Central memory CD8-positive, alpha-beta T cell (primary cell): ENCODE measurements around the gene OR2A5.

ENCODE experiments used
- ATAC-seq: fragments of 150-1000 bp; cut with Tn5 transposase; replicated peaks from 2 replicates; pipeline ENCODE4 v1.10.0; 2022; ENCODE audit warnings: mild to moderate bottlenecking, moderate FRiP score, moderate number of reproducible peaks; ENCODE audit not compliant: poor library complexity, severe bottlenecking; ENCODE audit errors: extremely low read depth
- DNase-seq, 2 donors: peaks; one replicate each; pipeline ENCODE4 v3.0.0; 2021; ENCODE audit warnings: low spot score in 2 of 2
- H3K27ac Mint-ChIP-seq: one replicate; pipeline ENCODE4 v1.8.0; 2022; ENCODE audit warnings: low read depth, mild to moderate bottlenecking, moderate library complexity, mixed read lengths
- H3K27me3 Mint-ChIP-seq: one replicate; pipeline ENCODE4 v1.8.0; 2022; ENCODE audit warnings: mixed read lengths
- H3K36me3 Mint-ChIP-seq: one replicate; pipeline ENCODE4 v1.8.0; 2022; ENCODE audit warnings: mild to moderate bottlenecking, moderate library complexity, mixed read lengths; ENCODE audit not compliant: insufficient read depth
- H3K4me1 Mint-ChIP-seq: one replicate; pipeline ENCODE4 v1.8.0; 2022; ENCODE audit warnings: mixed read lengths
- H3K4me3 Mint-ChIP-seq: one replicate; pipeline ENCODE4 v1.8.0; 2022; ENCODE audit warnings: mild to moderate bottlenecking, moderate library complexity, mixed read lengths
- H3K9me3 Mint-ChIP-seq: one replicate; pipeline ENCODE4 v1.8.0; 2022; ENCODE audit warnings: mixed read lengths

OR2A5 gene

DNA sequence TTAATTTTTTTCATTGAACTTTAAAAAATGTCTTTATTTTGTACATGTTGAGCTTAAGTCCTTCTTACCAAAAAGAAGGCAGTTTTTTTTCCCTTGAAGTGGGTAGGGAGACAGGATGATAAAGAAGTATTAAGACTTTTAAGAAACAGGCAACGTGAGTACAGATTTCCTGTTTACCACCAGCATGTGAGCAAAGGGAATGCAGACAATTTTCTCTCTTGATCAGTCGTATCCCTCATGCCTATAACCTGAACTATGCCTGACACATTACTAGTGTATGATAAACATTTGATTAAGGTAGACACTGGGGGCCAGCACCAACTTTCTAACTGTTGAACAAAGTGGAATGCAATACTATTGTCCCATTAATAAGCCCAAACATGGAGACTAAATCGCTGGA, 51.9 kb downstream of the OR2A5 start:
- ATAC-seq (no peak), DNase-seq (no peak)
- Mint-ChIP-seq H3K4me3 (no peak overlapping the region), H3K36me3 (no peaks in the 10 kb centered on the region), H3K27ac (no peak overlapping the region), H3K4me1 (no peaks in the 10 kb centered on the region), H3K9me3 (no peaks in the 10 kb centered on the region), H3K27me3 (peaks cover 60% of the 10 kb centered on the region)

GRCh38 chr7:144102041-144102440, 53.3 kb downstream of the OR2A5 start:
- peaks cover 51% of the 10 kb centered on the region for H3K27me3 Mint-ChIP-seq
- H3K4me3 Mint-ChIP-seq, result no peak overlapping the region
- H3K36me3 Mint-ChIP-seq, result no peaks in the 10 kb centered on the region
- ATAC-seq (no peak), DNase-seq (no peak)
- H3K27ac Mint-ChIP-seq, result no peak overlapping the region
- H3K4me1 Mint-ChIP-seq, result no peaks in the 10 kb centered on the region
- no peaks in the 10 kb centered on the region for H3K9me3 Mint-ChIP-seq

DNA sequence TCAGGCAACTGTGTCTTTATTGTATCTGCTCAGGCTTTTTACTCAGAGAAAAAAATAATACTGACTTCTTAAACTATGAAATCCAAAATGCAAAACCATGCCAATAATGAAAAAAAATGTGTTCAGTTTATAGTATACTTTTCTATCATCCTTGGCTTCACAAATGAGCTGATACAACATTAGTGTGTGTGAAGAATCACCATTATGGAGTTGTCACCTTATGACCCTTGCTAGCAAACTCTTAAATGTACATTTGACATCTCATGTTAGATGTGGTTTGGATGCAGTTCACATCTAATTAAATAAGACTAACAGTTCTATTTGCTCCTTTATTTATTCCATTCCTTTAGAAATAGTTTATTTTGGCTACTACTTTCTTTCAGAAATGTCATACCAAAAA, 56.5 kb downstream of the OR2A5 start:
- ATAC-seq (no peak), DNase-seq (no peak)
- H3K27me3 Mint-ChIP-seq, result peaks cover 50% of the 10 kb centered on the region
- H3K4me3 Mint-ChIP-seq, result no peak overlapping the region
- H3K36me3 Mint-ChIP-seq, result no peaks in the 10 kb centered on the region
- no peak overlapping the region for H3K27ac Mint-ChIP-seq
- no peaks in the 10 kb centered on the region for H3K4me1 Mint-ChIP-seq
- no peaks in the 10 kb centered on the region for H3K9me3 Mint-ChIP-seq
